SK-N-SH (cell line): ENCODE data around the gene SLC25A51. TPM values are rescaled to one million over a fixed set of nuclear protein-coding genes. Genes with fewer than 3 reads are reported as not detected.

ENCODE experiments used
- CTCF ChIA-PET: fragments of 300-600, 350-600 bp; formaldehyde crosslinking; extraction: SDS; loops from one replicate; lab custom pipeline; 2021; lab: Yijun Ruan, JAX
- POLR2A ChIA-PET: fragments of 350-600 bp; sonication (Branson Sonifier 250); formaldehyde crosslinking; extraction: SDS; loops from one replicate; lab custom pipeline; 2020; ENCODE audit warnings: antibody characterized with exemption, inconsistent platforms; lab: Yijun Ruan, JAX
- DNase-seq: peaks from one replicate; pipeline ENCODE4 v3.0.0; 2012
- H2AFZ ChIP-seq: fragments of 200-600 bp; sonication (generic); 2 replicates; pipeline ENCODE4 v1.8.1; 2016; ENCODE audit warnings: antibody characterized with exemption, mild to moderate bottlenecking, low read depth
- H3F3A ChIP-seq: fragments of 200-600 bp; sonication (generic); replicated peaks from 2 replicates; pipeline ENCODE3; 2016; ENCODE audit warnings: antibody characterized with exemption, mild to moderate bottlenecking; ENCODE audit not compliant: insufficient read depth
- H3K27ac ChIP-seq, 2 experiments: fragments of 200-500 bp in 1 of 2; fragments of 200-600 bp in 1 of 2; sonication (Bioruptor generic) in 1 of 2; sonication (generic), shearing (Covaris generic) in 1 of 2; 2 replicates each; pipeline versions ENCODE4 v1.5.1 to v1.6.1; 2014 to 2016; ENCODE audit warnings: low read depth in 2 of 2, inconsistent platforms in 1 of 2, low read length in 1 of 2, mild to moderate bottlenecking in 1 of 2, mixed read lengths in 1 of 2
- H3K27me3 ChIP-seq: fragments of 200-600 bp; sonication (generic), shearing (Covaris generic); 2 replicates; pipeline ENCODE4 v1.6.1; 2016; ENCODE audit warnings: mixed run types; ENCODE audit not compliant: insufficient read depth
- H3K36me3 ChIP-seq, 2 experiments: fragments of 200-500 bp in 1 of 2; fragments of 200-600 bp in 1 of 2; sonication (Bioruptor generic) in 1 of 2; sonication (generic) in 1 of 2; replicated peaks in 1 of 2; 2 replicates each; pipeline versions ENCODE3 to v1.5.1; 2014 to 2016; ENCODE audit warnings: low read length in 1 of 2, mild to moderate bottlenecking in 1 of 2; ENCODE audit not compliant: insufficient read depth in 2 of 2, control insufficient read depth in 1 of 2
- H3K4me1 ChIP-seq, 2 experiments: fragments of 200-500 bp in 1 of 2; fragments of 200-600 bp in 1 of 2; sonication (Bioruptor generic) in 1 of 2; sonication (generic), shearing (Covaris generic) in 1 of 2; 2 replicates each; pipeline versions ENCODE4 v1.5.1 to v1.6.1; 2014 to 2016; ENCODE audit warnings: low read depth in 1 of 2, low read length in 1 of 2, mixed run types in 1 of 2; ENCODE audit not compliant: insufficient read depth in 2 of 2, control insufficient read depth in 1 of 2
- H3K4me2 ChIP-seq: fragments of 200-600 bp; sonication (generic), shearing (Covaris generic); 2 replicates; pipeline ENCODE4 v1.6.1; 2017; ENCODE audit warnings: mixed run types
- H3K4me3 ChIP-seq, 2 experiments: fragments of 200-500 bp in 1 of 2; fragments of 200-600 bp in 1 of 2; sonication (Bioruptor generic) in 1 of 2; sonication (generic), shearing (Covaris generic) in 1 of 2; 2 replicates each; pipeline versions ENCODE4 v1.5.1 to v1.8.1; 2014 to 2016; ENCODE audit warnings: low read depth in 2 of 2, inconsistent platforms in 1 of 2, low read length in 1 of 2, mild to moderate bottlenecking in 1 of 2, mixed read lengths in 1 of 2, moderate library complexity in 1 of 2
- H3K79me2 ChIP-seq: fragments of 200-600 bp; sonication (generic); 2 replicates; pipeline ENCODE4 v1.8.1; 2017; ENCODE audit warnings: mild to moderate bottlenecking; ENCODE audit not compliant: insufficient read depth
- H3K9ac ChIP-seq: fragments of 200-600 bp; sonication (generic); 2 replicates; pipeline ENCODE4 v1.6.1; 2017; ENCODE audit warnings: mixed run types
- H3K9me2 ChIP-seq: fragments of 200-600 bp; sonication (generic); 2 replicates; pipeline ENCODE4 v1.6.1; 2017; ENCODE audit warnings: mixed run types
- H3K9me3 ChIP-seq: fragments of 200-600 bp; sonication (generic); 2 replicates; pipeline ENCODE4 v1.6.1; 2017; ENCODE audit warnings: mixed run types, mild to moderate bottlenecking, moderate library complexity
- H4K20me1 ChIP-seq: fragments of 200-600 bp; sonication (generic); 2 replicates; pipeline ENCODE4 v1.6.1; 2017; ENCODE audit warnings: mild to moderate bottlenecking, mixed run types; ENCODE audit not compliant: insufficient read depth
- CHD2 ChIP-seq: fragments of 150-350 bp; IDR thresholded peaks from 2 replicates; pipeline ENCODE4 v1.6.1; 2018; ENCODE audit warnings: low read length; ENCODE audit not compliant: partially characterized antibody
- EP300 ChIP-seq, 2 experiments: IDR thresholded peaks; 2 replicates each; pipeline versions ENCODE4 v1.4.0 to v1.6.1; 2012; ENCODE audit warnings: borderline replicate concordance in 1 of 2, low read depth in 1 of 2, low read length in 1 of 2
- FOSL2 ChIP-seq: IDR thresholded peaks from 2 replicates; pipeline ENCODE4 v1.4.0; 2012; ENCODE audit warnings: low read depth, mild to moderate bottlenecking, moderate library complexity, borderline replicate concordance
- GATA2 ChIP-seq: sonication (generic); formaldehyde crosslinking; IDR thresholded peaks from 2 replicates; pipeline ENCODE4 v1.5.0; 2020; ENCODE audit warnings: mild to moderate bottlenecking, missing genetic modification reagents
- IRF3 ChIP-seq: fragments of 150-350 bp; IDR thresholded peaks from 2 replicates; pipeline ENCODE4 v1.6.1; 2016; ENCODE audit warnings: mild to moderate bottlenecking, low read depth, low read length
- JUND ChIP-seq: IDR thresholded peaks from 2 replicates; pipeline ENCODE4 v1.4.0; 2012
- MAX ChIP-seq: IDR thresholded peaks from 2 replicates; pipeline ENCODE4 v1.4.0; 2012; ENCODE audit warnings: low read depth
- MXI1 ChIP-seq: IDR thresholded peaks from 2 replicates; pipeline ENCODE4 v1.6.1; 2012; ENCODE audit warnings: mild to moderate bottlenecking, low read depth, low read length, improper control_type of control experiment
- NFIC ChIP-seq: IDR thresholded peaks from 2 replicates; pipeline ENCODE4 v1.4.0; 2012; ENCODE audit warnings: borderline replicate concordance
- NRF1 ChIP-seq: IDR thresholded peaks from 2 replicates; pipeline ENCODE4 v1.6.1; 2012; ENCODE audit warnings: low read depth, mild to moderate bottlenecking, low read length
- PBX3 ChIP-seq: IDR thresholded peaks from 2 replicates; pipeline ENCODE4; 2012
- POLR2AphosphoS5 ChIP-seq: IDR thresholded peaks from 2 replicates; pipeline ENCODE4 v1.6.1; 2012; ENCODE audit warnings: low read depth, low read length
- RAD21 ChIP-seq: IDR thresholded peaks from 2 replicates; pipeline ENCODE4 v1.6.1; 2012; ENCODE audit warnings: mild to moderate bottlenecking, low read length
- RCOR1 ChIP-seq: fragments of 150-350 bp; IDR thresholded peaks from 2 replicates; pipeline ENCODE4 v1.6.1; 2017; ENCODE audit warnings: antibody characterized with exemption, low read length
- SIN3A ChIP-seq: IDR thresholded peaks from 2 replicates; pipeline ENCODE4 v1.6.1; 2012; ENCODE audit warnings: low read depth, mild to moderate bottlenecking, low read length, moderate library complexity, borderline replicate concordance
- SMC3 ChIP-seq: IDR thresholded peaks from 2 replicates; pipeline ENCODE4 v1.6.1; 2012; ENCODE audit warnings: low read depth, low read length, improper control_type of control experiment
- TAF1 ChIP-seq: IDR thresholded peaks from 2 replicates; pipeline ENCODE4 v1.6.1; 2012; ENCODE audit warnings: low read depth, mild to moderate bottlenecking, low read length, moderate library complexity, borderline replicate concordance
- TCF12 ChIP-seq: IDR thresholded peaks from 2 replicates; pipeline ENCODE4 v1.4.0; 2012
- TEAD4 ChIP-seq: IDR thresholded peaks from 2 replicates; pipeline ENCODE4 v1.4.0; 2012; ENCODE audit warnings: mild to moderate bottlenecking, borderline replicate concordance; ENCODE audit not compliant: insufficient read depth
- USF2 ChIP-seq: fragments of 150-350 bp; IDR thresholded peaks from 2 replicates; pipeline ENCODE4 v1.6.1; 2017; ENCODE audit warnings: antibody characterized with exemption, low read length, low read depth, borderline replicate concordance
- WGBS: methylation state at CpG from one replicate; pipeline ENCODE4 v1.1.6; 2017; ENCODE audit warnings: low lambda C conversion rate; 5-methylcytosine and 5-hydroxymethylcytosine counted together
- polyA plus RNA-seq, 3 experiments: library from polyadenylated mRNA; depleted of rRNA; stranded (reverse); fragments of >200 nt; gene quantifications; 2 replicates each; pipeline ENCODE4 v1.2.3, GENCODE V29; 2012

SLC25A51 gene
- polyA plus RNA-seq, 1 of the 3 experiments (the other 2 are of a cell fraction): 13.3 TPM

GRCh38 chr9:37946971-37947370 lies 43.0 kb upstream of the SLC25A51 start (continued):
- TF ChIP-seq RAD21 (no peak), GATA2 (CRISPR knock-in tag) (no peak), TAF1 (no peak), NRF1 (no peak), CHD2 (no peak), MXI1 (no peak)

- peaks cover 66% of the 10 kb centered on the region; the same call in 1 of the 2 replicates for H3K79me2 ChIP-seq
- no peaks in the 10 kb centered on the region for H3K9me3 ChIP-seq
- H4K20me1 ChIP-seq: no peaks in the 10 kb centered on the region
- H3K4me3 ChIP-seq: no peak overlapping the region
- H3K4me2 ChIP-seq: no peak overlapping the region
- H2AFZ ChIP-seq: no peak overlapping the region
- peaks cover 41 to 65% of the 10 kb centered on the region in 2 experiments for H3K4me1 ChIP-seq
- no peak for TF ChIP-seq RAD21
- no peak for TF ChIP-seq SMC3
- H3K9ac ChIP-seq: no peak overlapping the region
- peaks cover 36% of the 10 kb centered on the region for H3F3A ChIP-seq
- DNase-seq: no peak
- no peaks in the 10 kb centered on the region for H3K9me2 ChIP-seq
- ChIA-PET CTCF (no interaction called here), POLR2A (no interaction called here)
- H3K36me3 ChIP-seq: peaks cover 9 to 37% of the 10 kb centered on the region in 2 experiments
- 80% methylated on average over 1 of the region's 8 CpGs for WGBS
- no peaks in the 10 kb centered on the region for H3K27me3 ChIP-seq
- peak overlapping the region; percentile 88 to 100; a peak in 2 of 4 replicates for H3K27ac ChIP-seq
Observed at GRCh38 chr9:37946041-37946440, 42.1 kb upstream of the SLC25A51 start.

- Histone ChIP-seq H3K4me1 (peaks cover 48 to 76% of the 10 kb centered on the region in 2 experiments), H3K27me3 (no peaks in the 10 kb centered on the region), H2AFZ (no peak overlapping the region), H4K20me1 (no peaks in the 10 kb centered on the region), H3K79me2 (peaks cover 67% of the 10 kb centered on the region; the same call in 1 of the 2 replicates), H3K9ac (no peak overlapping the region), H3K4me3 (no peak overlapping the region), H3K36me3 (peaks cover 10 to 42% of the 10 kb centered on the region in 2 experiments), H3K9me3 (no peaks in the 10 kb centered on the region), H3K9me2 (no peaks in the 10 kb centered on the region), H3K27ac (peak overlapping the region; percentile 88 to 100), H3F3A (peaks cover 43% of the 10 kb centered on the region), H3K4me2 (peak overlapping the region; percentile 67)
- no peak for DNase-seq
- peak; percentile 49 for TF ChIP-seq JUND
- 0 out of 2 replicates have a peak, but pooled peaks have one; percentile 17 for TF ChIP-seq SIN3A
- peak; percentile 85 for TF ChIP-seq TEAD4
- TF ChIP-seq RCOR1: no peak
- peak; percentile 71 for TF ChIP-seq FOSL2
- no peak for TF ChIP-seq IRF3
- TF ChIP-seq TCF12: peak; percentile 87
- TF ChIP-seq USF2: no peak
- peak; percentile 78 for TF ChIP-seq PBX3
- peak; percentile 64 for TF ChIP-seq POLR2AphosphoS5
- TF ChIP-seq NFIC: peak; percentile 68
- TF ChIP-seq MAX: peak; percentile 62; the same call in 1 of the 2 replicates
- peak; percentile 35 to 69; a peak in 2 of 4 replicates for TF ChIP-seq EP300 (IDR thresholded peaks at IDR 0.05; ENCODE audit: borderline replicate concordance in 1 of 2, low read depth in 1 of 2, low read length in 1 of 2)
- CTCF ChIA-PET: interaction anchor here (0.6 to 1.1 kb wide), 2 partner anchors 17 to 31 kb away, joined by 4 read pairs; no protein-coding TSS in a partner anchor
- POLR2A ChIA-PET: no interaction called here
- 68% methylated on average over 6 of the region's 9 CpGs for WGBS
Observed at GRCh38 chr9:37944671-37945481, 40.9 kb upstream of the SLC25A51 start.
